WERI-Rb-1 (cell line): ENCODE results near the gene C20orf173.

Experiments
- DNase-seq: peaks from one replicate; pipeline ENCODE4 v3.0.0-alpha.2; 2020
- H3K27ac ChIP-seq: fragments of 250-450 bp; sonication (Bioruptor Pico); 2 replicates; pipeline ENCODE4 v1.5.1; 2020; ENCODE audit warnings: mild to moderate bottlenecking, moderate library complexity
- H3K27me3 ChIP-seq: fragments of 250-450 bp; sonication (Bioruptor Pico); 2 replicates; pipeline ENCODE4 v1.5.1; 2021; ENCODE audit warnings: mild to moderate bottlenecking, low read depth, moderate library complexity; ENCODE audit not compliant: insufficient read depth, severe bottlenecking
- H3K36me3 ChIP-seq: fragments of 250-450 bp; sonication (Bioruptor Pico); 2 replicates; pipeline ENCODE4 v1.5.1; 2020; ENCODE audit warnings: mild to moderate bottlenecking, moderate library complexity
- H3K4me3 ChIP-seq: 2 replicates; pipeline ENCODE4 v1.5.1; 2011; ENCODE audit warnings: low read depth, mild to moderate bottlenecking, control low read depth, low read length
- H3K9me3 ChIP-seq: fragments of 250-450 bp; sonication (Bioruptor Pico); 2 replicates; pipeline ENCODE4 v1.5.1; 2021; ENCODE audit warnings: mild to moderate bottlenecking, moderate library complexity; ENCODE audit not compliant: severe bottlenecking
- CTCF ChIP-seq: IDR thresholded peaks from 2 replicates; pipeline ENCODE4 v1.5.1; 2011; ENCODE audit warnings: low read depth, mild to moderate bottlenecking, control low read depth, inconsistent platforms, low read length

C20orf173 gene

GRCh38 chr20:35508493-35509218 lies 20.8 kb downstream of the C20orf173 start:
- TF ChIP-seq CTCF = no peak
- H3K36me3 ChIP-seq = peaks cover 60% of the 10 kb centered on the region
- H3K27me3 ChIP-seq = no peaks in the 10 kb centered on the region
- no peak for DNase-seq
- H3K9me3 ChIP-seq = no peaks in the 10 kb centered on the region
- H3K27ac ChIP-seq = no peak overlapping the region
- no peak overlapping the region for H3K4me3 ChIP-seq

DNA sequence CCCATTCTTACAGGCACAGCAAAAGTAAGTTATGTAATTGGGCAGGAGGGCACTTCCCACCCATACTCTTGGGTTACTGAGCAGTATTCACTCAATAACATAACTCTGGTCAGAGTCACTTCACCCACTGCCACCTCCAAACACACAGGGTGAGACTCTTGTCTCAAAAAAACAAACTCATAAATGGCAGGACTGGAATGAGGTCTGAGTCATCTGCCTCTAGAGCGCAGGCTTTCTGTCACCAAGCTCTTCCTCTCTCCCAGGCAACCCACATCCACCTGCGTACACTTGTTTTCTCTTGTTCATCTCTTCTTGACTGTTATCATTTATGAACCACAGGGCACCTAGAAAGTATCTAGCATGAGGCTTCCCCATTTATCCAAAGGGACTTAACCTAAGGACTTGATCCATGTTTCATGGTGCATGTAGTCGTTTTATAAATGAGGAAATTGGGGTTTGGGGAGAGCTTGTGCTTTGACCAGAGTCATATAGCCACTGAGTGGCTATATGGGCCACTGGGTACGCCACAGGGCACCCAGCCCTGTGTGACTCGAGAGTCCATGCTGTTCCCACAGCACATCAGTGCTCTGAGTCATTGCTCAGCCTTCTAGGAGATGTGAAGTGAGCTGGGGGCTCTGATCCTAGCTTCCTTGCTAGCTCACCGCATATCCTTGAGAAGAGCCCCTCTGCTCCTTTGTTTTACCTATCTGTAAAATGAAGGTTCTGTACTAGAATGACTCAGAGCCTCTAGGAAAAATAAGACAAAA lies 22.4 kb downstream of the C20orf173 start:
- H3K9me3 ChIP-seq = no peaks in the 10 kb centered on the region
- peaks cover 71% of the 10 kb centered on the region for H3K36me3 ChIP-seq
- no peak for TF ChIP-seq CTCF
- no peaks in the 10 kb centered on the region for H3K27me3 ChIP-seq
- DNase-seq = no peak
- no peak overlapping the region for H3K4me3 ChIP-seq
- no peak overlapping the region for H3K27ac ChIP-seq

DNA sequence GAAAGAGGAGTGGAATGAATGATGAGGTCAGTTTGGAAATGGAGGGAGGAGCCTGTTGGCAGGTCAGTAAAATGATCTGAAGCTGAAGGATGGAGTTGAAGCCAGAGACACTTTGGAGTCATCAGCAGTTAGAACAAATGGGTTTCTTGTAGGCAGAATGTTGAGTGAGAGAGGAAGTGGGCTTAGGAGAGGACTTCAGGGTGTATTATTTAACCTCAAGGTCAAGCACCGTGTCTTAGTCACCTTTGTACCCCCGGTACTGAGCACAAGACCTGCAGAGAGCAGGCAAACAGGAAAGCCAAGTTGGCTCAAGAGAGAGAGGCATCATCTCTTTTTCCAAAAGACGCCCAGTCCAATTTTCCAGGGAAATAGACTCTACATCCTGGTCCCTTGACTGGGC lies 23.3 kb downstream of the C20orf173 start:
- Histone ChIP-seq H3K27ac (no peak overlapping the region), H3K9me3 (no peaks in the 10 kb centered on the region), H3K36me3 (peaks cover 68% of the 10 kb centered on the region), H3K4me3 (no peak overlapping the region), H3K27me3 (no peaks in the 10 kb centered on the region)
- no peak for DNase-seq
- no peak for TF ChIP-seq CTCF

- Histone ChIP-seq H3K27ac (no peak overlapping the region), H3K36me3 (peaks cover 65% of the 10 kb centered on the region), H3K27me3 (no peaks in the 10 kb centered on the region), H3K9me3 (no peaks in the 10 kb centered on the region), H3K4me3 (no peak overlapping the region)
- TF ChIP-seq CTCF = no peak
- DNase-seq = no peak
Observed at GRCh38 chr20:35504751-35505150, 24.7 kb downstream of the C20orf173 start.

DNA sequence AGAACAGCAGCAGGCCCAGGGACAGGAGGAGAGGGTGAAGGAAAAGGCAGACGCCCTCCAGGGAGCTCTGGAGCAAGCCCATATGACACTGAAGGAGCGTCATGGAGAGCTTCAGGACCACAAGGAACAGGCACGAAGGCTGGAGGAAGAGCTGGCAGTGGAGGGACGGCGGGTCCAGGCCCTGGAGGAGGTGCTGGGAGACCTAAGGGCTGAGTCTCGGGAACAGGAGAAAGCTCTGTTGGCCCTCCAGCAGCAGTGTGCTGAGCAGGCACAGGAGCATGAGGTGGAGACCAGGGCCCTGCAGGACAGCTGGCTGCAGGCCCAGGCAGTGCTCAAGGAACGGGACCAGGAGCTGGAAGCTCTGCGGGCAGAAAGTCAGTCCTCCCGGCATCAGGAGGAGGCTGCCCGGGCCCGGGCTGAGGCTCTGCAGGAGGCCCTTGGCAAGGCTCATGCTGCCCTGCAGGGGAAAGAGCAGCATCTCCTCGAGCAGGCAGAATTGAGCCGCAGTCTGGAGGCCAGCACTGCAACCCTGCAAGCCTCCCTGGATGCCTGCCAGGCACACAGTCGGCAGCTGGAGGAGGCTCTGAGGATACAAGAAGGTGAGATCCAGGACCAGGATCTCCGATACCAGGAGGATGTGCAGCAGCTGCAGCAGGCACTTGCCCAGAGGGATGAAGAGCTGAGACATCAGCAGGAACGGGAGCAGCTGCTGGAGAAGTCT lies 25.5 kb downstream of the C20orf173 start:
- Histone ChIP-seq H3K9me3 (no peaks in the 10 kb centered on the region), H3K27me3 (no peaks in the 10 kb centered on the region), H3K4me3 (no peak overlapping the region), H3K27ac (no peak overlapping the region), H3K36me3 (peaks cover 66% of the 10 kb centered on the region)
- no peak for DNase-seq
- TF ChIP-seq CTCF = no peak
